Lung (tissue), 12 donors: ENCODE results near the gene CNN2. TPM values are rescaled to one million over a fixed set of nuclear protein-coding genes. Genes with fewer than 3 reads are reported as not detected.

Source experiments
- ATAC-seq: fragments of 200-7000 bp; cut with Tn5 transposase; one replicate; pipeline ENCODE4 v1.9.1; 2020; ENCODE audit warnings: moderate number of reproducible peaks; ENCODE audit not compliant: insufficient read depth, low FRiP score
- DNase-seq, 3 donors: peaks; one replicate each; pipeline ENCODE4 v3.0.0-alpha.2; 2013 to 2017
- H3K27ac ChIP-seq, 2 donors: one replicate each; pipeline ENCODE4 v1.5.1; 2013; ENCODE audit warnings: mild to moderate bottlenecking in 2 of 2, moderate library complexity in 2 of 2, control low read depth in 1 of 2, inconsistent platforms in 1 of 2, low read depth in 1 of 2, low read length in 1 of 2
- H3K27me3 ChIP-seq, 3 donors: one replicate each; pipeline ENCODE4 v1.5.1; 2013; ENCODE audit warnings: low read length in 2 of 3; ENCODE audit not compliant: control insufficient read depth in 3 of 3, insufficient read depth in 3 of 3
- H3K36me3 ChIP-seq, 4 donors: one replicate each; pipeline ENCODE4 v1.5.1; 2013; ENCODE audit warnings: low read length in 4 of 4, mild to moderate bottlenecking in 1 of 4, moderate library complexity in 1 of 4; ENCODE audit not compliant: control insufficient read depth in 4 of 4, insufficient read depth in 4 of 4
- H3K4me1 ChIP-seq, 5 donors: one replicate each; pipeline ENCODE4 v1.5.1; 2013; ENCODE audit warnings: low read length in 5 of 5, mild to moderate bottlenecking in 2 of 5, moderate library complexity in 1 of 5; ENCODE audit not compliant: control insufficient read depth in 5 of 5, insufficient read depth in 5 of 5
- H3K4me3 ChIP-seq: one replicate; pipeline ENCODE4 v1.5.1; 2013; ENCODE audit warnings: mild to moderate bottlenecking, control low read depth, moderate library complexity
- H3K9ac ChIP-seq, 2 donors: one replicate each; pipeline ENCODE4 v1.5.1; 2013; ENCODE audit warnings: low read length in 2 of 2, control low read depth in 1 of 2; ENCODE audit not compliant: insufficient read depth in 1 of 2
- H3K9me3 ChIP-seq, 4 donors: one replicate each; pipeline ENCODE4 v1.5.1; 2013; ENCODE audit warnings: low read length in 3 of 4, mild to moderate bottlenecking in 1 of 4, moderate library complexity in 1 of 4; ENCODE audit not compliant: control insufficient read depth in 4 of 4, insufficient read depth in 3 of 4
- WGBS, 2 donors: extraction: QIAGEN DNeasy Blood & Tissue Kit; methylation state at CpG; one replicate each; pipeline ENCODE4 v1.1.7; 2013; 5-methylcytosine and 5-hydroxymethylcytosine counted together
- polyA plus RNA-seq, 2 donors: library from polyadenylated mRNA; stranded (reverse); fragments of 200-250 nt; gene quantifications; one replicate each; pipeline ENCODE4 v1.2.1, GENCODE V29; 2013
- total RNA-seq, 2 donors: library from RNA; depleted of rRNA in 1 of 2; stranded (reverse); fragments of >200 nt in 1 of 2; gene quantifications; one replicate each; pipeline ENCODE4 v1.2.1, GENCODE V29; 2014 to 2021
- TF ChIP-seq, protein P1 (sequence below): IDR thresholded peaks from 2 replicates; pipeline ENCODE4 v1.5.1; 2012; ENCODE audit warnings: mild to moderate bottlenecking; ENCODE audit errors: control extremely low read depth, extremely low read depth
- donor health status: control.
- donor health status: control.
- donor health status: Bipolar disorder and iron deficiency.
- donor health status: healthy.
- donor health status: DM: yes; HTN: yes; CAD: no.

The CNN2 gene
- total and polyA plus RNA-seq, 4 donors = 161 to 236 (median 180) TPM

DNA sequence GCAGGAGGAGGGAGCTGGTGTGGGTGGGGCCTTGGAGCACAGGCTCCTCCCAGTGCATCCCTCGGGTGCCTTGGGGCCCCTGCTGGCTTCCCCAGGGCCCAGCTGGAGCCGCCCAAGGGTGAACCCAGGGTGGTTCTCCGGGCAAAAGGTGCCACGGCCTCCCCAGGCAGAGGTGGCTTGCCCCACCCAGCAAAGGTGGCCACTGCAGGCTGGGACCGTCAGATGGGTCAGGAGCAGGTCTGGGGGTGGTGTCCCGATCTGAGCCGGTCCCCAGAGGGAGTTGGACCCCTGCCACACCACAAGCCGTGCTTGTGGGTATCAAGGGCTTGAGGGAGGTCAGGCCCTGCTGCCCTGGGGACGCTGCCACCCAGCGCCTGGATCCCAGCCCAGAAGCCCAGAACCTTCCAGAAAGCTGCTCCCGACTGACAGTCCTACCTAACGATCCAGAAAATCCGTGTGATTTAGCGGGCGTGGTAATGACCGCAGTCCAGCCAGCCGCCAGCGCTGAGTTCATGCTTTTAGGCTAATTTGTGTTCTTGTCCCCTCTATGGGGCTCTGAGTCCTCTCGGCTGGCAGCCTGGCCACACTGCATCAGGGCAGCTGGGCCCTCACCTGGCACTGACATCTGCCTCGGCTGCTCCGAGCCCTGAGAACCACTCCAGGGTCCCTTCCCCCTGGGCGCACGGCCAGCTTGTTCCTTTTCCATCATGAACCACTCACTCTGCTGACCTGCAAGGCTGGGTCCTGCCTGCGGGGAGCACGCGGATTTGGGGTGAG is 31.2 kb upstream of the CNN2 start:
- TF ChIP-seq, protein P1, sequence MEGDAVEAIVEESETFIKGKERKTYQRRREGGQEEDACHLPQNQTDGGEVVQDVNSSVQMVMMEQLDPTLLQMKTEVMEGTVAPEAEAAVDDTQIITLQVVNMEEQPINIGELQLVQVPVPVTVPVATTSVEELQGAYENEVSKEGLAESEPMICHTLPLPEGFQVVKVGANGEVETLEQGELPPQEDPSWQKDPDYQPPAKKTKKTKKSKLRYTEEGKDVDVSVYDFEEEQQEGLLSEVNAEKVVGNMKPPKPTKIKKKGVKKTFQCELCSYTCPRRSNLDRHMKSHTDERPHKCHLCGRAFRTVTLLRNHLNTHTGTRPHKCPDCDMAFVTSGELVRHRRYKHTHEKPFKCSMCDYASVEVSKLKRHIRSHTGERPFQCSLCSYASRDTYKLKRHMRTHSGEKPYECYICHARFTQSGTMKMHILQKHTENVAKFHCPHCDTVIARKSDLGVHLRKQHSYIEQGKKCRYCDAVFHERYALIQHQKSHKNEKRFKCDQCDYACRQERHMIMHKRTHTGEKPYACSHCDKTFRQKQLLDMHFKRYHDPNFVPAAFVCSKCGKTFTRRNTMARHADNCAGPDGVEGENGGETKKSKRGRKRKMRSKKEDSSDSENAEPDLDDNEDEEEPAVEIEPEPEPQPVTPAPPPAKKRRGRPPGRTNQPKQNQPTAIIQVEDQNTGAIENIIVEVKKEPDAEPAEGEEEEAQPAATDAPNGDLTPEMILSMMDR = no peak
- Histone ChIP-seq H3K4me1 (peaks cover 0 to 10% (median 6%) of the 10 kb centered on the region in 5 donors), H3K27me3 (peaks cover 0 to 34% (median 33%) of the 10 kb centered on the region in 3 donors), H3K27ac (no peak overlapping the region), H3K9me3 (peaks cover 0 to 2% (median 0%) of the 10 kb centered on the region in 4 donors), H3K9ac (no peak overlapping the region), H3K36me3 (peaks cover 0 to 26% (median 0%) of the 10 kb centered on the region in 4 donors), H3K4me3 (no peak overlapping the region)
- DNase-seq (peak in 1 of 3 donors; percentile 32), ATAC-seq (no peak)
- 66 to 75% methylated on average over 26 of the region's 26 CpGs for WGBS, 2 donors

DNA sequence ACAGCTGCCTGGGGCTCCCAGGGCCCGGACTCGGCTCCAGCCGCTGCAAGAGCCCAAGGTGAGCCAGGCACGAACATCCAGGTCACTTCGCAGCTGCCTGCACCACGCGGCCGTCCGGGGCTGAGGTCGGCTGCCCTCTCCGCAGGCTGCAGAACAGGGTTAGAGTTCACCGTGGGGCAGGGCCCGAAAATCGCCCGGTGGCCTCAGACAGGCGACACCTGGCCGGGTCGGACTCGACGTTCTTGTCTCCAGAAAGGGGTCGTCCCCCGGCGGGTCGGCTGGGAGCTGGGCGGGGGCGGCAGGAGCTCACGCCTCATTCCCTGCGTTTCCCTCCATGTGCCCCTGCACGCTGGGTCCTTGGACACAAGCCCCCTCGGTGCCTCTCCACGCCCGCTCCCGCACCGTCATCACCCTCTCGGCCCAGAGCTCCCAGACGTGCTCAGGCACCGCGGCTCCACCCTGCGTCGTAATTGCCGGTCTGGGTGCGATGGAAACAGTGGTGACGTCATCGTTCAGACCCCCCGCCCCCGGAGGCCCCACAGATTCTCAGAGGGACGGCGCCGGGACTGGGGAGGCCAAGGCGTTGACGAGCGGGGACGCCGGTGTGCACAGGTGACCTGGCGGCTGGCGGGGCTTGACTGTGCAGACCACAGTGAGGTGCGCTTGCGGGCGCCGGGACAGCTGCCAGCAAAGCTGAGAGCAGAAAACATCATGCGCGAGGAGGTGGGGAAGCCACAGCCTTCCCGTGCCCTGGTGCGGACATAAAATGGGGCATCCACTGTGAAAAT is 30.2 kb upstream of the CNN2 start:
- peaks cover 0 to 23% (median 0%) of the 10 kb centered on the region in 4 donors for H3K36me3 ChIP-seq
- H3K27ac ChIP-seq = no peak overlapping the region
- ATAC-seq (peak; percentile 9), DNase-seq (peak; percentile 42 to 56 (median 47))
- TF ChIP-seq, protein P1 = no peak
- H3K9ac ChIP-seq = no peak overlapping the region
- 15 to 17% methylated on average over 64 of the region's 64 CpGs for WGBS, 2 donors
- H3K9me3 ChIP-seq = peaks cover 0 to 2% (median 0%) of the 10 kb centered on the region in 4 donors
- peak overlapping the region; percentile 10 for H3K4me3 ChIP-seq
- H3K27me3 ChIP-seq = peaks cover 5 to 38% (median 37%) of the 10 kb centered on the region in 3 donors
- H3K4me1 ChIP-seq = peaks cover 0 to 15% (median 6%) of the 10 kb centered on the region in 5 donors

DNA sequence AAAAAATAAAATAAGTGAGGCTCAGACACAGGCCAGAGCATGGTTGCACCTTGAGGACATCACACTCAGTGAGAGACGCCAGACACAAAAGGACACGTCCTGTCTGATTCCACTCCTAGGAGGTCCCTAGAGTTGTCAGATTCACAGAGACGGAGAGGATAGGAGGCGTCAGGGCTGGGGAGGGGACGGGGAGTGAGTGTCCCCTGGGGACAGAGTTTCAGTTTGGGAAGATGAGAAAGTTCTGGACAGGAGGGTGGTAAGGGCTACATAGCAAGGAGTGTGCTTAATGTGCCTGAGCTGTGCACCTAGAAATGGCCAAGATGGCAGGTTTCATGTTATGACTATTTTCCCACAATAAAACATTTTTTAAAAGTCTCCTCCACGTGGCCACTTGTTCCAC is 28.3 kb upstream of the CNN2 start:
- 36 to 46% methylated on average over 6 of the region's 6 CpGs for WGBS, 2 donors
- H3K27ac ChIP-seq = no peak overlapping the region
- peaks cover 5 to 42% (median 37%) of the 10 kb centered on the region in 3 donors for H3K27me3 ChIP-seq
- TF ChIP-seq, protein P1 = no peak
- H3K4me3 ChIP-seq = no peak overlapping the region
- H3K9me3 ChIP-seq = peaks cover 0 to 2% (median 0%) of the 10 kb centered on the region in 4 donors
- H3K36me3 ChIP-seq = peaks cover 0 to 10% (median 0%) of the 10 kb centered on the region in 4 donors
- peaks cover 0 to 18% (median 6%) of the 10 kb centered on the region in 5 donors for H3K4me1 ChIP-seq
- no peak overlapping the region for H3K9ac ChIP-seq
- ATAC-seq = no peak
- no peak for DNase-seq
